ENCODE results near the gene B4GAT1.

Gene B4GAT1

GRCh38 chr11:66336234-66337102, 11.0 kb downstream of the B4GAT1 start, which contains the start of gene RIN1:
Gene RIN1, minus strand, starts transcription at chr11:66336434. Its CDS starts 32 bp downstream, at chr11:66336402.
- peak in 1 of 2 donors; percentile 63 for DNase-seq (ENCODE audit: low read depth in 2 of 2)

GRCh38 chr11:66335531-66336233, 11.7 kb downstream of the B4GAT1 start:
- DNase-seq (ENCODE audit: low read depth in 2 of 2), result no peak

- DNase-seq (ENCODE audit: low read depth in 2 of 2), result no peak
These were observed 12.6 kb downstream of the B4GAT1 start for GRCh38 chr11:66334605-66335442.

GRCh38 chr11:66333896-66334604, 13.4 kb downstream of the B4GAT1 start:
- DNase-seq (ENCODE audit: low read depth in 2 of 2), result no peak

GRCh38 chr11:66333220-66333877, 14.1 kb downstream of the B4GAT1 start:
- no peak for DNase-seq (ENCODE audit: low read depth in 2 of 2)

GRCh38 chr11:66332371-66333219, 14.8 kb downstream of the B4GAT1 start:
- no peak for DNase-seq (ENCODE audit: low read depth in 2 of 2)

- DNase-seq (ENCODE audit: low read depth in 2 of 2), result no peak
These were observed 15.7 kb downstream of the B4GAT1 start for GRCh38 chr11:66331542-66332370.

- DNase-seq (ENCODE audit: low read depth in 2 of 2), result no peak
These were observed 16.5 kb downstream of the B4GAT1 start for GRCh38 chr11:66330931-66331330.

- DNase-seq (ENCODE audit: low read depth in 2 of 2), result no peak
These were observed 18.2 kb downstream of the B4GAT1 start for GRCh38 chr11:66329165-66329673.

- peak; percentile 73 to 79 for DNase-seq (ENCODE audit: low read depth in 2 of 2)
These were observed 18.9 kb downstream of the B4GAT1 start for GRCh38 chr11:66328302-66329144.

GRCh38 chr11:66328031-66328301, 19.5 kb downstream of the B4GAT1 start:
- no peak for DNase-seq (ENCODE audit: low read depth in 2 of 2)

GRCh38 chr11:66327171-66328030, 20.0 kb downstream of the B4GAT1 start:
- DNase-seq (ENCODE audit: low read depth in 2 of 2), result no peak

- no peak for DNase-seq (ENCODE audit: low read depth in 2 of 2)
These were observed 20.9 kb downstream of the B4GAT1 start for GRCh38 chr11:66326261-66327111.

- DNase-seq (ENCODE audit: low read depth in 2 of 2), result no peak
These were observed 22.2 kb downstream of the B4GAT1 start for GRCh38 chr11:66325263-66325671.

- DNase-seq (ENCODE audit: low read depth in 2 of 2), result no peak
These were observed 22.8 kb downstream of the B4GAT1 start for GRCh38 chr11:66324664-66325063.

- no peak for DNase-seq (ENCODE audit: low read depth in 2 of 2)
These were observed 23.7 kb downstream of the B4GAT1 start for GRCh38 chr11:66323684-66324083.

All from stimulated activated CD4-positive, alpha-beta T cell treated with anti-CD3 and anti-CD28 coated beads, Interleukin-15, amount 100 ng/mL, for 48 hours (primary cell).